Measurements from ENCODE around the gene DGKQ. TPM values are rescaled to one million over a fixed set of nuclear protein-coding genes. Genes with fewer than 3 reads are reported as not detected.

The DGKQ gene
- 4.2 TPM in 2 replicates for polyA plus RNA-seq (2013)

GRCh38 chr4:973431-974397 is at the start of gene DGKQ:
Gene DGKQ, minus strand, starts transcription at chr4:973569. Its CDS starts 87 bp downstream, at chr4:973482.
- Histone ChIP-seq H2AFZ (ENCODE audit: insufficient read depth, low read length, poor library complexity) (peak within 1 kb of the TSS; percentile 94), H3K18ac (ENCODE audit: low read length) (peak within 1 kb of the TSS; percentile 68), H3K79me2 (ENCODE audit: control insufficient read depth, insufficient read depth, low read length, poor library complexity) (no peaks in the 10 kb centered on the region), H3K23ac (ENCODE audit: low read length) (no peak within 1 kb of the TSS), H4K91ac (ENCODE audit: low read depth, low read length) (peak within 1 kb of the TSS; percentile 41), H3K36me3 (ENCODE audit: control insufficient read depth in 1 of 2, insufficient read depth in 2 of 2, low read length in 2 of 2) (no peaks in the 10 kb centered on the region), H3K27me3 (ENCODE audit: insufficient read depth, low read length) (peaks cover 15% of the 10 kb centered on the region), H3K4me3 (ENCODE audit: low read depth, low read length) (peak within 1 kb of the TSS; percentile 71), H3K9me3 (ENCODE audit: insufficient read depth, low read depth, low read length) (peaks cover 19% of the 10 kb centered on the region), H4K8ac (ENCODE audit: low read depth, low read length) (peak within 1 kb of the TSS; percentile 80), H2AK5ac (ENCODE audit: low read length) (peak within 1 kb of the TSS; percentile 26), H2BK12ac (ENCODE audit: low read length) (peak within 1 kb of the TSS; percentile 34), H3K79me1 (ENCODE audit: low read length) (peaks cover 4% of the 10 kb centered on the region), H4K12ac (ENCODE audit: low read depth, low read length) (peak within 1 kb of the TSS; percentile 67), H2BK5ac (ENCODE audit: low read depth, low read length, poor library complexity) (no peak within 1 kb of the TSS), H3K4me2 (ENCODE audit: low read length) (peak within 1 kb of the TSS; percentile 78), H3K27ac (ENCODE audit: low read depth, low read length) (no peak within 1 kb of the TSS), H3K4ac (ENCODE audit: low read depth, low read length) (peak within 1 kb of the TSS; percentile 20), H2BK120ac (ENCODE audit: insufficient read depth, low read length, poor library complexity) (no peak within 1 kb of the TSS), H3K9ac (ENCODE audit: low read length) (peak within 1 kb of the TSS; percentile 73), H3K14ac (ENCODE audit: low read length) (peak within 1 kb of the TSS; percentile 85), H3K4me1 (ENCODE audit: control insufficient read depth in 1 of 2, insufficient read depth in 2 of 2, low read length in 2 of 2) (peaks cover 9 to 10% of the 10 kb centered on the region in 2 experiments)
- WGBS (ENCODE audit: extremely low coverage, insufficient coverage, insufficient read length): no CpG with 5 or more reads among the region's 123 CpGs
- peak; percentile 63 to 84 for DNase-seq

DNA sequence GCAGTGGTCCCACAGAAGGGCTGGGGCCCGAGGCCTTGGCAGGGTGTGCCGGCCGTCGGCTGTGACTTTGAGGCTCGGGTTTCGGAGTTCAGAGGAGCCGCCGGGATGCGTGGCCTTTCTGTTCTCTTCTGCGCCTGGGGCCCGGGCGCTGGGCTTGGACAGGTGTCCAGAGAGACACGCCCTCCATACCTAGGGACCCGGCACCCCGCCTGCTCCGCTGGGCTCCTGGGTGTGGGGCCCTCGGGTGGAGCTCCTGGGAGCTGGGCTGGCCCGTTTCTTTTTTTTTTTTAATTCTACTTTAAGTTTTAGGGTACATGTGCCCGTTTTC is 49.3 kb upstream of the DGKQ start:
- no peaks in the 10 kb centered on the region for H3K79me1 ChIP-seq (ENCODE audit: low read length)
- H2AFZ ChIP-seq (ENCODE audit: insufficient read depth, low read length, poor library complexity): no peak overlapping the region
- peaks cover 2 to 7% of the 10 kb centered on the region in 2 experiments for H3K4me1 ChIP-seq (ENCODE audit: control insufficient read depth in 1 of 2, insufficient read depth in 2 of 2, low read length in 2 of 2)
- H3K23ac ChIP-seq (ENCODE audit: low read length): no peak overlapping the region
- H3K79me2 ChIP-seq (ENCODE audit: control insufficient read depth, insufficient read depth, low read length, poor library complexity): no peaks in the 10 kb centered on the region
- no peak overlapping the region for H4K12ac ChIP-seq (ENCODE audit: low read depth, low read length)
- no peaks in the 10 kb centered on the region for H3K27me3 ChIP-seq (ENCODE audit: insufficient read depth, low read length)
- DNase-seq: no peak
- H4K8ac ChIP-seq (ENCODE audit: low read depth, low read length): no peak overlapping the region
- H4K91ac ChIP-seq (ENCODE audit: low read depth, low read length): no peak overlapping the region
- no peak overlapping the region for H3K27ac ChIP-seq (ENCODE audit: low read depth, low read length)
- H2AK5ac ChIP-seq (ENCODE audit: low read length): no peak overlapping the region
- H3K4me2 ChIP-seq (ENCODE audit: low read length): no peak overlapping the region
- H3K9me3 ChIP-seq (ENCODE audit: insufficient read depth, low read depth, low read length): peaks cover 10% of the 10 kb centered on the region
- no peak overlapping the region for H3K18ac ChIP-seq (ENCODE audit: low read length)
- H2BK5ac ChIP-seq (ENCODE audit: low read depth, low read length, poor library complexity): no peak overlapping the region
- H3K4ac ChIP-seq (ENCODE audit: low read depth, low read length): no peak overlapping the region
- H3K14ac ChIP-seq (ENCODE audit: low read length): no peak overlapping the region
- no peak overlapping the region for H2BK120ac ChIP-seq (ENCODE audit: insufficient read depth, low read length, poor library complexity)
- peaks cover 13 to 19% of the 10 kb centered on the region in 2 experiments for H3K36me3 ChIP-seq (ENCODE audit: control insufficient read depth in 1 of 2, insufficient read depth in 2 of 2, low read length in 2 of 2)
- no CpG with 5 or more reads among the region's 19 CpGs for WGBS (ENCODE audit: extremely low coverage, insufficient coverage, insufficient read length)
- H3K9ac ChIP-seq (ENCODE audit: low read length): no peak overlapping the region
- no peak overlapping the region for H2BK12ac ChIP-seq (ENCODE audit: low read length)
- H3K4me3 ChIP-seq (ENCODE audit: low read depth, low read length): no peak overlapping the region

GRCh38 chr4:1022051-1022738 is 48.8 kb upstream of the DGKQ start:
- Histone ChIP-seq H3K14ac (ENCODE audit: low read length) (no peak overlapping the region), H3K23ac (ENCODE audit: low read length) (no peak overlapping the region), H3K9me3 (ENCODE audit: insufficient read depth, low read depth, low read length) (peaks cover 10% of the 10 kb centered on the region), H3K4me2 (ENCODE audit: low read length) (no peak overlapping the region), H4K8ac (ENCODE audit: low read depth, low read length) (no peak overlapping the region), H3K4me1 (ENCODE audit: control insufficient read depth in 1 of 2, insufficient read depth in 2 of 2, low read length in 2 of 2) (peaks cover 0 to 3% of the 10 kb centered on the region in 2 experiments), H3K9ac (ENCODE audit: low read length) (no peak overlapping the region), H2AFZ (ENCODE audit: insufficient read depth, low read length, poor library complexity) (no peak overlapping the region), H2AK5ac (ENCODE audit: low read length) (no peak overlapping the region), H3K27ac (ENCODE audit: low read depth, low read length) (no peak overlapping the region), H3K18ac (ENCODE audit: low read length) (no peak overlapping the region), H3K4me3 (ENCODE audit: low read depth, low read length) (no peak overlapping the region), H4K12ac (ENCODE audit: low read depth, low read length) (no peak overlapping the region), H3K27me3 (ENCODE audit: insufficient read depth, low read length) (no peaks in the 10 kb centered on the region), H4K91ac (ENCODE audit: low read depth, low read length) (no peak overlapping the region), H2BK12ac (ENCODE audit: low read length) (no peak overlapping the region), H3K79me1 (ENCODE audit: low read length) (no peaks in the 10 kb centered on the region), H3K36me3 (ENCODE audit: control insufficient read depth in 1 of 2, insufficient read depth in 2 of 2, low read length in 2 of 2) (peaks cover 13 to 19% of the 10 kb centered on the region in 2 experiments), H3K79me2 (ENCODE audit: control insufficient read depth, insufficient read depth, low read length, poor library complexity) (no peaks in the 10 kb centered on the region), H3K4ac (ENCODE audit: low read depth, low read length) (no peak overlapping the region), H2BK120ac (ENCODE audit: insufficient read depth, low read length, poor library complexity) (no peak overlapping the region), H2BK5ac (ENCODE audit: low read depth, low read length, poor library complexity) (no peak overlapping the region)
- DNase-seq: no peak
- no CpG with 5 or more reads among the region's 46 CpGs for WGBS (ENCODE audit: extremely low coverage, insufficient coverage, insufficient read length)

- Histone ChIP-seq H4K12ac (ENCODE audit: low read depth, low read length) (no peak overlapping the region), H3K4me1 (ENCODE audit: control insufficient read depth in 1 of 2, insufficient read depth in 2 of 2, low read length in 2 of 2) (peaks cover 0 to 3% of the 10 kb centered on the region in 2 experiments), H3K79me1 (ENCODE audit: low read length) (no peaks in the 10 kb centered on the region), H3K4me2 (ENCODE audit: low read length) (no peak overlapping the region), H2BK12ac (ENCODE audit: low read length) (no peak overlapping the region), H4K91ac (ENCODE audit: low read depth, low read length) (no peak overlapping the region), H2BK5ac (ENCODE audit: low read depth, low read length, poor library complexity) (no peak overlapping the region), H3K18ac (ENCODE audit: low read length) (no peak overlapping the region), H3K14ac (ENCODE audit: low read length) (no peak overlapping the region), H2AK5ac (ENCODE audit: low read length) (no peak overlapping the region), H3K27me3 (ENCODE audit: insufficient read depth, low read length) (no peaks in the 10 kb centered on the region), H2AFZ (ENCODE audit: insufficient read depth, low read length, poor library complexity) (no peak overlapping the region), H3K4ac (ENCODE audit: low read depth, low read length) (no peak overlapping the region), H2BK120ac (ENCODE audit: insufficient read depth, low read length, poor library complexity) (no peak overlapping the region), H3K9ac (ENCODE audit: low read length) (no peak overlapping the region), H3K4me3 (ENCODE audit: low read depth, low read length) (peak overlapping the region; percentile 30), H4K8ac (ENCODE audit: low read depth, low read length) (no peak overlapping the region), H3K9me3 (ENCODE audit: insufficient read depth, low read depth, low read length) (peaks cover 10% of the 10 kb centered on the region), H3K27ac (ENCODE audit: low read depth, low read length) (no peak overlapping the region), H3K79me2 (ENCODE audit: control insufficient read depth, insufficient read depth, low read length, poor library complexity) (no peaks in the 10 kb centered on the region), H3K23ac (ENCODE audit: low read length) (no peak overlapping the region), H3K36me3 (ENCODE audit: control insufficient read depth in 1 of 2, insufficient read depth in 2 of 2, low read length in 2 of 2) (peaks cover 13 to 19% of the 10 kb centered on the region in 2 experiments)
- no peak for DNase-seq
- WGBS (ENCODE audit: extremely low coverage, insufficient coverage, insufficient read length): no CpG with 5 or more reads among the region's 19 CpGs
These were observed 48.1 kb upstream of the DGKQ start for GRCh38 chr4:1021386-1022050.

All from trophoblast cell (in vitro differentiated cells and primary cell).